ACC112 (cell line): ENCODE data around the gene FAM228A.

Source experiments
- H2AFZ ChIP-seq: fragments of 200-600 bp; sonication (generic); one replicate; pipeline ENCODE4 v1.6.0; 2017; ENCODE audit warnings: antibody characterized with exemption, low read length; ENCODE audit not compliant: unreplicated experiment
- H3K27ac ChIP-seq: fragments of 200-600 bp; sonication (generic); 2 replicates; pipeline ENCODE4 v1.5.1; 2014; ENCODE audit warnings: low read depth, mild to moderate bottlenecking, antibody characterized with exemption, low read length, moderate library complexity
- H3K27me3 ChIP-seq: fragments of 200-600 bp; sonication (generic); 2 replicates; pipeline ENCODE4 v1.6.1; 2014; ENCODE audit warnings: mild to moderate bottlenecking, antibody characterized with exemption, low read length, moderate library complexity, mixed read lengths; ENCODE audit not compliant: insufficient read depth
- H3K36me3 ChIP-seq: fragments of 200-600 bp; sonication (generic); 2 replicates; pipeline ENCODE4 v1.6.1; 2016; ENCODE audit warnings: mild to moderate bottlenecking, antibody characterized with exemption, low read length, moderate library complexity, mixed read lengths; ENCODE audit not compliant: insufficient read depth
- H3K4me1 ChIP-seq: fragments of 200-600 bp; sonication (generic); one replicate; pipeline ENCODE4 v1.6.1; 2016; ENCODE audit warnings: low read length, mixed read lengths; ENCODE audit not compliant: insufficient read depth, unreplicated experiment, control insufficient read depth
- H3K4me3 ChIP-seq: fragments of 200-600 bp; sonication (generic); 2 replicates; pipeline ENCODE4 v1.5.1; 2014; ENCODE audit warnings: mild to moderate bottlenecking, low read depth, low read length
- H3K79me2 ChIP-seq: fragments of 200-600 bp; sonication (generic); one replicate; pipeline ENCODE4 v1.6.0; 2016; ENCODE audit warnings: low read length; ENCODE audit not compliant: control insufficient read depth, unreplicated experiment, insufficient read depth

Gene FAM228A

GRCh38 chr2:24206714-24207113, 31.9 kb downstream of the FAM228A start:
- H3K79me2 ChIP-seq = no peaks in the 10 kb centered on the region
- no peak overlapping the region for H2AFZ ChIP-seq
- no peaks in the 10 kb centered on the region for H3K36me3 ChIP-seq
- H3K27me3 ChIP-seq = no peaks in the 10 kb centered on the region
- H3K4me1 ChIP-seq = no peaks in the 10 kb centered on the region
- no peak overlapping the region for H3K4me3 ChIP-seq
- H3K27ac ChIP-seq = no peak overlapping the region

- Histone ChIP-seq H3K79me2 (no peaks in the 10 kb centered on the region), H2AFZ (no peak overlapping the region), H3K36me3 (no peaks in the 10 kb centered on the region), H3K4me3 (no peak overlapping the region), H3K4me1 (no peaks in the 10 kb centered on the region), H3K27ac (no peak overlapping the region), H3K27me3 (no peaks in the 10 kb centered on the region)
Measured at GRCh38 chr2:24207359-24207758, 32.5 kb downstream of the FAM228A start.

- no peak overlapping the region for H2AFZ ChIP-seq
- no peaks in the 10 kb centered on the region for H3K36me3 ChIP-seq
- no peak overlapping the region for H3K4me3 ChIP-seq
- H3K27ac ChIP-seq = no peak overlapping the region
- H3K79me2 ChIP-seq = no peaks in the 10 kb centered on the region
- no peaks in the 10 kb centered on the region for H3K4me1 ChIP-seq
- H3K27me3 ChIP-seq = no peaks in the 10 kb centered on the region
Measured at GRCh38 chr2:24208490-24208889, 33.6 kb downstream of the FAM228A start.

GRCh38 chr2:24209389-24210105, 34.7 kb downstream of the FAM228A start:
- Histone ChIP-seq H3K4me3 (no peak overlapping the region), H3K4me1 (no peaks in the 10 kb centered on the region), H3K36me3 (no peaks in the 10 kb centered on the region), H3K79me2 (no peaks in the 10 kb centered on the region), H3K27ac (no peak overlapping the region), H2AFZ (no peak overlapping the region), H3K27me3 (no peaks in the 10 kb centered on the region)

- no peak overlapping the region for H3K27ac ChIP-seq
Measured at GRCh38 chr2:24210106-24210455, 35.2 kb downstream of the FAM228A start.

GRCh38 chr2:24210723-24211122, 35.9 kb downstream of the FAM228A start:
- Histone ChIP-seq H3K27me3 (no peaks in the 10 kb centered on the region), H2AFZ (no peak overlapping the region), H3K4me1 (no peaks in the 10 kb centered on the region), H3K4me3 (no peak overlapping the region), H3K36me3 (peaks cover under 1% of the 10 kb centered on the region; the same call in 1 of the 2 replicates), H3K27ac (no peak overlapping the region), H3K79me2 (no peaks in the 10 kb centered on the region)

More at GRCh38 chr2:24210106-24210455, 35.2 kb downstream of the FAM228A start:
- Histone ChIP-seq H3K4me3 (no peak overlapping the region), H3K79me2 (no peaks in the 10 kb centered on the region), H3K27me3 (no peaks in the 10 kb centered on the region), H3K36me3 (no peaks in the 10 kb centered on the region), H2AFZ (no peak overlapping the region), H3K4me1 (no peaks in the 10 kb centered on the region)

- no peaks in the 10 kb centered on the region for H3K27me3 ChIP-seq
- no peaks in the 10 kb centered on the region for H3K79me2 ChIP-seq
- H3K27ac ChIP-seq = no peak overlapping the region
- H3K4me1 ChIP-seq = no peaks in the 10 kb centered on the region
- no peak overlapping the region for H3K4me3 ChIP-seq
- peaks cover 5% of the 10 kb centered on the region; the same call in 1 of the 2 replicates for H3K36me3 ChIP-seq
- no peak overlapping the region for H2AFZ ChIP-seq
Measured at GRCh38 chr2:24211408-24211807, 36.6 kb downstream of the FAM228A start.

- H3K79me2 ChIP-seq = no peaks in the 10 kb centered on the region
- no peak overlapping the region for H3K27ac ChIP-seq
- no peak overlapping the region for H3K4me3 ChIP-seq
- H3K27me3 ChIP-seq = no peaks in the 10 kb centered on the region
- peaks cover 5% of the 10 kb centered on the region; the same call in 1 of the 2 replicates for H3K36me3 ChIP-seq
- H2AFZ ChIP-seq = no peak overlapping the region
- no peaks in the 10 kb centered on the region for H3K4me1 ChIP-seq
Measured at GRCh38 chr2:24214880-24215279, 40.0 kb downstream of the FAM228A start.

GRCh38 chr2:24220554-24221291, 45.9 kb downstream of the FAM228A start:
- Histone ChIP-seq H3K4me3 (no peak overlapping the region), H2AFZ (no peak overlapping the region), H3K27me3 (no peaks in the 10 kb centered on the region), H3K36me3 (peaks cover 5% of the 10 kb centered on the region; the same call in 1 of the 2 replicates), H3K4me1 (no peaks in the 10 kb centered on the region), H3K79me2 (no peaks in the 10 kb centered on the region), H3K27ac (no peak overlapping the region)

GRCh38 chr2:24221343-24222050, 46.6 kb downstream of the FAM228A start:
- Histone ChIP-seq H2AFZ (no peak overlapping the region), H3K79me2 (no peaks in the 10 kb centered on the region), H3K36me3 (no peaks in the 10 kb centered on the region)

More at GRCh38 chr2:24221343-24222050, 46.6 kb downstream of the FAM228A start:
- Histone ChIP-seq H3K27ac (no peak overlapping the region), H3K27me3 (no peaks in the 10 kb centered on the region), H3K4me1 (no peaks in the 10 kb centered on the region), H3K4me3 (no peak overlapping the region)
